H9 (cell line): ENCODE measurements around the gene KISS1R. TPM values are rescaled to one million over a fixed set of nuclear protein-coding genes. Genes with fewer than 3 reads are reported as not detected.

Experiments used
- DNase-seq: peaks from one replicate; pipeline ENCODE4 v3.0.0-alpha.2; 2017
- H2AFZ ChIP-seq: one replicate; pipeline ENCODE4 v1.6.1; 2013; ENCODE audit warnings: mild to moderate bottlenecking, low read length, control low read depth, moderate library complexity
- H2AK5ac ChIP-seq: 2 replicates; pipeline ENCODE4 v1.6.1; 2013; ENCODE audit warnings: low read length, control low read depth, mixed read lengths; ENCODE audit not compliant: insufficient read length
- H2BK120ac ChIP-seq: one replicate; pipeline ENCODE4 v1.6.1; 2013; ENCODE audit warnings: low read depth, mild to moderate bottlenecking, low read length, control low read depth, inconsistent platforms; ENCODE audit not compliant: poor library complexity, severe bottlenecking
- H2BK12ac ChIP-seq: 2 replicates; pipeline ENCODE4 v1.6.1; 2013; ENCODE audit warnings: low read length, control low read depth, mixed read lengths, low read depth; ENCODE audit not compliant: insufficient read length
- H2BK15ac ChIP-seq: 2 replicates; pipeline ENCODE4 v1.6.1; 2013; ENCODE audit warnings: low read depth, low read length, control low read depth
- H2BK20ac ChIP-seq: one replicate; pipeline ENCODE4 v1.6.1; 2013; ENCODE audit warnings: low read depth, mild to moderate bottlenecking, low read length, control low read depth, inconsistent platforms; ENCODE audit not compliant: poor library complexity, severe bottlenecking
- H2BK5ac ChIP-seq: 2 replicates; pipeline ENCODE4 v1.6.1; 2013; ENCODE audit warnings: low read length, control low read depth, mixed read lengths; ENCODE audit not compliant: insufficient read length
- H3K14ac ChIP-seq: 2 replicates; pipeline ENCODE4 v1.6.1; 2013; ENCODE audit warnings: low read length, control low read depth; ENCODE audit not compliant: insufficient read depth
- H3K18ac ChIP-seq: 2 replicates; pipeline ENCODE4 v1.6.1; 2013; ENCODE audit warnings: low read depth, mild to moderate bottlenecking, mixed read lengths, low read length, control low read depth; ENCODE audit not compliant: insufficient read length
- H3K23ac ChIP-seq: 2 replicates; pipeline ENCODE4 v1.6.1; 2013; ENCODE audit warnings: low read length, control low read depth, mixed read lengths, low read depth; ENCODE audit not compliant: insufficient read length
- H3K23me2 ChIP-seq: 2 replicates; pipeline ENCODE4 v1.6.1; 2013; ENCODE audit warnings: low read depth, mild to moderate bottlenecking, mixed read lengths, low read length, control low read depth; ENCODE audit not compliant: insufficient read length, poor library complexity, severe bottlenecking
- H3K27ac ChIP-seq: 2 replicates; pipeline ENCODE4 v1.5.1; 2013; ENCODE audit warnings: low read length, control low read depth, mixed read lengths, low read depth; ENCODE audit not compliant: insufficient read length
- H3K27me3 ChIP-seq: 2 replicates; pipeline ENCODE4 v1.6.1; 2013; ENCODE audit warnings: low read length, control low read depth, inconsistent platforms; ENCODE audit not compliant: insufficient read depth
- H3K4ac ChIP-seq: 2 replicates; pipeline ENCODE4 v1.6.1; 2013; ENCODE audit warnings: low read depth, mild to moderate bottlenecking, control low read depth, inconsistent platforms, low read length, moderate library complexity
- H3K4me1 ChIP-seq: 2 replicates; pipeline ENCODE4 v1.6.1; 2013; ENCODE audit warnings: low read length, control low read depth, inconsistent platforms; ENCODE audit not compliant: insufficient read depth
- H3K4me2 ChIP-seq: 2 replicates; pipeline ENCODE4 v1.6.1; 2013; ENCODE audit warnings: low read length, control low read depth, mixed read lengths; ENCODE audit not compliant: insufficient read length, insufficient read depth
- H3K56ac ChIP-seq: 2 replicates; pipeline ENCODE4 v1.6.1; 2013; ENCODE audit warnings: low read depth, mild to moderate bottlenecking, mixed read lengths, low read length, control low read depth; ENCODE audit not compliant: insufficient read length
- H3K79me1 ChIP-seq: 2 replicates; pipeline ENCODE4 v1.6.1; 2013; ENCODE audit warnings: low read depth, mild to moderate bottlenecking, moderate library complexity, low read length, control low read depth, inconsistent platforms; ENCODE audit not compliant: insufficient read depth, poor library complexity, severe bottlenecking
- H3K79me2 ChIP-seq: 2 replicates; pipeline ENCODE4 v1.6.1; 2013; ENCODE audit warnings: low read length, control low read depth, inconsistent platforms; ENCODE audit not compliant: insufficient read depth
- H3K9ac ChIP-seq: 2 replicates; pipeline ENCODE4 v1.6.1; 2013; ENCODE audit warnings: low read length, control low read depth, mixed read lengths; ENCODE audit not compliant: insufficient read length; ENCODE audit errors: extremely low read depth
- H3K9me3 ChIP-seq: one replicate; pipeline ENCODE4 v1.6.1; 2013; ENCODE audit warnings: low read depth, low read length, inconsistent platforms; ENCODE audit not compliant: control insufficient read depth
- H3T11ph ChIP-seq: one replicate; pipeline ENCODE4 v1.6.1; 2013; ENCODE audit warnings: mild to moderate bottlenecking, low read length, control low read depth, inconsistent platforms
- H4K20me1 ChIP-seq: one replicate; pipeline ENCODE4 v1.6.1; 2013; ENCODE audit not compliant: control insufficient read depth, insufficient read length, insufficient read depth
- H4K5ac ChIP-seq: 2 replicates; pipeline ENCODE4 v1.6.1; 2013; ENCODE audit warnings: low read depth, mild to moderate bottlenecking, mixed read lengths, low read length, control low read depth; ENCODE audit not compliant: insufficient read length
- H4K8ac ChIP-seq: replicated peaks from 2 replicates; pipeline ENCODE4 v1.6.1; 2013; ENCODE audit warnings: low read length, control low read depth, mixed read lengths, low read depth; ENCODE audit not compliant: insufficient read length
- H4K91ac ChIP-seq: 2 replicates; pipeline ENCODE4 v1.6.1; 2013; ENCODE audit warnings: low read depth, mild to moderate bottlenecking, moderate library complexity, mixed read lengths, low read length, control low read depth; ENCODE audit not compliant: insufficient read length
- H3K27ac Mint-ChIP-seq, 3 experiments: 2 replicates in 2 of 3; 3 replicates in 1 of 3; pipeline ENCODE4 v1.8.0; 2020 to 2021; ENCODE audit warnings: mixed read lengths in 3 of 3, mild to moderate bottlenecking in 1 of 3, moderate library complexity in 1 of 3
- H3K27me3 Mint-ChIP-seq: 2 replicates; pipeline ENCODE4 v1.8.0; 2021; ENCODE audit warnings: low read depth, mild to moderate bottlenecking, moderate library complexity, mixed read lengths
- H3K36me3 Mint-ChIP-seq, 3 experiments: 2 replicates in 2 of 3; 3 replicates in 1 of 3; pipeline ENCODE4 v1.8.0; 2020 to 2021; ENCODE audit warnings: low read depth in 3 of 3, mixed read lengths in 3 of 3; ENCODE audit not compliant: insufficient read depth in 1 of 3
- H3K4me1 Mint-ChIP-seq, 2 experiments: 2 replicates each; pipeline ENCODE4 v1.8.0; 2020; ENCODE audit warnings: mixed read lengths in 2 of 2
- H3K4me3 Mint-ChIP-seq, 2 experiments: 2 replicates in 1 of 2; 3 replicates in 1 of 2; pipeline ENCODE4 v1.8.0; 2020 to 2021; ENCODE audit warnings: mild to moderate bottlenecking in 2 of 2, mixed read lengths in 2 of 2, moderate library complexity in 1 of 2
- H3K9me3 Mint-ChIP-seq, 2 experiments: 2 replicates in 1 of 2; 3 replicates in 1 of 2; pipeline ENCODE4 v1.8.0; 2020; ENCODE audit warnings: mild to moderate bottlenecking in 2 of 2, mixed read lengths in 2 of 2, moderate library complexity in 1 of 2
- WGBS: extraction: QIAGEN DNeasy Blood & Tissue Kit; methylation state at CpG from one replicate; pipeline ENCODE4 v1.1.7; 2013; ENCODE audit warnings: missing lambda C conversion rate, low lambda C conversion rate, mixed read lengths; ENCODE audit not compliant: insufficient read length; ENCODE audit errors: extremely low coverage; 5-methylcytosine and 5-hydroxymethylcytosine counted together
- total RNA-seq: library from RNA; stranded (reverse); gene quantifications from 2 replicates; pipeline ENCODE4 v1.2.1, GENCODE V29; 2021
- TF ChIP-seq, protein P1 (sequence below): fragments of 200-600 bp; sonication (generic); conservative IDR thresholded peaks from 3 replicates; pipeline ENCODE4 v1.8.0; 2021; ENCODE audit warnings: antibody characterized with exemption, mild to moderate bottlenecking

The KISS1R gene
- total RNA-seq, 1 experiment from 2014 or later = 3.3 TPM

- Histone ChIP-seq H3K79me2 (peaks cover 10% of the 10 kb centered on the region; the same call in 1 of the 2 replicates), H2BK5ac (no peak overlapping the region), H2BK12ac (no peak overlapping the region), H3K18ac (no peak overlapping the region), H3K23ac (no peak overlapping the region), H2BK15ac (no peak overlapping the region), H4K20me1 (peaks cover 3% of the 10 kb centered on the region), H3T11ph (no peak overlapping the region), H2BK120ac (no peak overlapping the region), H3K4me2 (no peak overlapping the region), H3K4ac (no peak overlapping the region), H2BK20ac (no peak overlapping the region), H3K23me2 (no peaks in the 10 kb centered on the region), H3K27ac (no peak overlapping the region), H3K27me3 (no peaks in the 10 kb centered on the region), H3K9ac (no peak overlapping the region), H3K9me3 (no peaks in the 10 kb centered on the region), H4K8ac (no peak overlapping the region), H3K4me1 (no peaks in the 10 kb centered on the region), H3K56ac (no peak overlapping the region), H3K14ac (no peak overlapping the region), H4K5ac (no peak overlapping the region), H3K79me1 (peaks cover 2% of the 10 kb centered on the region), H4K91ac (no peak overlapping the region), H2AFZ (no peak overlapping the region), H2AK5ac (no peak overlapping the region)
- Mint-ChIP-seq H3K9me3 (no peaks in the 10 kb centered on the region), H3K36me3 (peaks cover 18 to 50% (median 49%) of the 10 kb centered on the region in 3 experiments; a peak in 6 of 7 replicates), H3K27me3 (no peaks in the 10 kb centered on the region; the same call in 1 of the 2 replicates), H3K4me3 (no peak overlapping the region), H3K27ac (peak overlapping the region in 2 of 3 experiments; percentile 26 to 59; a peak in 2 of 7 replicates), H3K4me1 (0 out of 4 replicates have a peak, but pooled peaks cover 0 to 3% of the 10 kb centered on the region in 2 experiments)
- TF ChIP-seq, protein P1, sequence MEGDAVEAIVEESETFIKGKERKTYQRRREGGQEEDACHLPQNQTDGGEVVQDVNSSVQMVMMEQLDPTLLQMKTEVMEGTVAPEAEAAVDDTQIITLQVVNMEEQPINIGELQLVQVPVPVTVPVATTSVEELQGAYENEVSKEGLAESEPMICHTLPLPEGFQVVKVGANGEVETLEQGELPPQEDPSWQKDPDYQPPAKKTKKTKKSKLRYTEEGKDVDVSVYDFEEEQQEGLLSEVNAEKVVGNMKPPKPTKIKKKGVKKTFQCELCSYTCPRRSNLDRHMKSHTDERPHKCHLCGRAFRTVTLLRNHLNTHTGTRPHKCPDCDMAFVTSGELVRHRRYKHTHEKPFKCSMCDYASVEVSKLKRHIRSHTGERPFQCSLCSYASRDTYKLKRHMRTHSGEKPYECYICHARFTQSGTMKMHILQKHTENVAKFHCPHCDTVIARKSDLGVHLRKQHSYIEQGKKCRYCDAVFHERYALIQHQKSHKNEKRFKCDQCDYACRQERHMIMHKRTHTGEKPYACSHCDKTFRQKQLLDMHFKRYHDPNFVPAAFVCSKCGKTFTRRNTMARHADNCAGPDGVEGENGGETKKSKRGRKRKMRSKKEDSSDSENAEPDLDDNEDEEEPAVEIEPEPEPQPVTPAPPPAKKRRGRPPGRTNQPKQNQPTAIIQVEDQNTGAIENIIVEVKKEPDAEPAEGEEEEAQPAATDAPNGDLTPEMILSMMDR = no peak
- no peak for DNase-seq
- WGBS = no CpG with 5 or more reads among the region's 23 CpGs
Measured at GRCh38 chr19:938233-938923, 21.2 kb downstream of the KISS1R start.
